Measurements from ENCODE around the gene SMAD4.

DNA sequence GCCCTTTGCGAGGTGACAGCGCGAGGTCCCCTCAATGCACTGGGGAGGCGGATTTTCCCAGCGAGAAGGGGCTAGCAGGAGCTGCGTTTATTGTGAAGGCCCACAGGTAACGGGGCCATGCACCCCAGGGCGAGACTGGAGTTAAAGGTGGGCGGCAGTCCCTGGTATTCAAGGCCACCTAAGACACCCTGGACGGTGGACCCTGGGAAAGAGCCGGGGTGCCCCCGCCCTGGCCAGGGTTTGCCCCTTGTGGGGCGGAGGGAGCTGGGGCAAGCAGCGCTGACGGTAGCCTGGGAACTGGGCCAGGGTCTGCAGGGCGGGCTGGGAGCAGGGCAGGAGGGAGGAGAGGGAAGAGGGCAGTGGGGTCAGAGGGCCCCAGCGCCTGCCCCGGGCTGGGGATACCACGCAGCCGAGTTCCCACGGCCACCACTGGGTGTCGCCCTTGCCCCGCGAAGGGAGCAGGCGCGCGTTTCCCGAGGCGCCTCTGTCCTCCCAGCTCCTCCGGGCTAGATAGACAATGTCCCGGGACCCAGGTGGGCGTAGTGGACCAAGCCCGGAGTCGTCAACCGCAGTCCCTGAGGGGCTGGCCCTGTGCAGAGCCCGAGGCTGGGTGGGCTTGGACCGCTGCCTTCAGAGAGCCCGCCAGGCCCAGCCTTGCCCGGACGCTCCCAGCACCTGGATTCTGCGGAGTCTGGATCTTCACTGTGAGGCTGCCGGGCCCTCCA is 80.2 kb downstream of the SMAD4 start:
- TF ChIP-seq, protein P1, sequence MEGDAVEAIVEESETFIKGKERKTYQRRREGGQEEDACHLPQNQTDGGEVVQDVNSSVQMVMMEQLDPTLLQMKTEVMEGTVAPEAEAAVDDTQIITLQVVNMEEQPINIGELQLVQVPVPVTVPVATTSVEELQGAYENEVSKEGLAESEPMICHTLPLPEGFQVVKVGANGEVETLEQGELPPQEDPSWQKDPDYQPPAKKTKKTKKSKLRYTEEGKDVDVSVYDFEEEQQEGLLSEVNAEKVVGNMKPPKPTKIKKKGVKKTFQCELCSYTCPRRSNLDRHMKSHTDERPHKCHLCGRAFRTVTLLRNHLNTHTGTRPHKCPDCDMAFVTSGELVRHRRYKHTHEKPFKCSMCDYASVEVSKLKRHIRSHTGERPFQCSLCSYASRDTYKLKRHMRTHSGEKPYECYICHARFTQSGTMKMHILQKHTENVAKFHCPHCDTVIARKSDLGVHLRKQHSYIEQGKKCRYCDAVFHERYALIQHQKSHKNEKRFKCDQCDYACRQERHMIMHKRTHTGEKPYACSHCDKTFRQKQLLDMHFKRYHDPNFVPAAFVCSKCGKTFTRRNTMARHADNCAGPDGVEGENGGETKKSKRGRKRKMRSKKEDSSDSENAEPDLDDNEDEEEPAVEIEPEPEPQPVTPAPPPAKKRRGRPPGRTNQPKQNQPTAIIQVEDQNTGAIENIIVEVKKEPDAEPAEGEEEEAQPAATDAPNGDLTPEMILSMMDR (IDR thresholded peaks at IDR 0.05 in 2 of 3, conservative IDR thresholded peaks at IDR 0.05 in 1 of 3; ENCODE audit: borderline replicate concordance in 1 of 3, insufficient read depth in 1 of 3, low read depth in 2 of 3, low read length in 2 of 3), result peak; percentile 47 to 89 (median 79); a peak in 5 of 6 replicates
- no peak for TF ChIP-seq EZH2 (IDR thresholded peaks at IDR 0.05)
- no peak for TF ChIP-seq CEBPB (IDR thresholded peaks at IDR 0.05; ENCODE audit: low read depth)
- no peak for TF ChIP-seq EZH2phosphoT487 (IDR thresholded peaks at IDR 0.05; ENCODE audit: borderline replicate concordance)
- TF ChIP-seq, protein P2, sequence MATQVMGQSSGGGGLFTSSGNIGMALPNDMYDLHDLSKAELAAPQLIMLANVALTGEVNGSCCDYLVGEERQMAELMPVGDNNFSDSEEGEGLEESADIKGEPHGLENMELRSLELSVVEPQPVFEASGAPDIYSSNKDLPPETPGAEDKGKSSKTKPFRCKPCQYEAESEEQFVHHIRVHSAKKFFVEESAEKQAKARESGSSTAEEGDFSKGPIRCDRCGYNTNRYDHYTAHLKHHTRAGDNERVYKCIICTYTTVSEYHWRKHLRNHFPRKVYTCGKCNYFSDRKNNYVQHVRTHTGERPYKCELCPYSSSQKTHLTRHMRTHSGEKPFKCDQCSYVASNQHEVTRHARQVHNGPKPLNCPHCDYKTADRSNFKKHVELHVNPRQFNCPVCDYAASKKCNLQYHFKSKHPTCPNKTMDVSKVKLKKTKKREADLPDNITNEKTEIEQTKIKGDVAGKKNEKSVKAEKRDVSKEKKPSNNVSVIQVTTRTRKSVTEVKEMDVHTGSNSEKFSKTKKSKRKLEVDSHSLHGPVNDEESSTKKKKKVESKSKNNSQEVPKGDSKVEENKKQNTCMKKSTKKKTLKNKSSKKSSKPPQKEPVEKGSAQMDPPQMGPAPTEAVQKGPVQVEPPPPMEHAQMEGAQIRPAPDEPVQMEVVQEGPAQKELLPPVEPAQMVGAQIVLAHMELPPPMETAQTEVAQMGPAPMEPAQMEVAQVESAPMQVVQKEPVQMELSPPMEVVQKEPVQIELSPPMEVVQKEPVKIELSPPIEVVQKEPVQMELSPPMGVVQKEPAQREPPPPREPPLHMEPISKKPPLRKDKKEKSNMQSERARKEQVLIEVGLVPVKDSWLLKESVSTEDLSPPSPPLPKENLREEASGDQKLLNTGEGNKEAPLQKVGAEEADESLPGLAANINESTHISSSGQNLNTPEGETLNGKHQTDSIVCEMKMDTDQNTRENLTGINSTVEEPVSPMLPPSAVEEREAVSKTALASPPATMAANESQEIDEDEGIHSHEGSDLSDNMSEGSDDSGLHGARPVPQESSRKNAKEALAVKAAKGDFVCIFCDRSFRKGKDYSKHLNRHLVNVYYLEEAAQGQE (IDR thresholded peaks at IDR 0.05; ENCODE audit: low read depth), result no peak
- no peak for TF ChIP-seq POLR2A (IDR thresholded peaks at IDR 0.05; ENCODE audit: borderline replicate concordance, extremely low read depth, insufficient read depth, insufficient read length)
- TF ChIP-seq, protein P3, sequence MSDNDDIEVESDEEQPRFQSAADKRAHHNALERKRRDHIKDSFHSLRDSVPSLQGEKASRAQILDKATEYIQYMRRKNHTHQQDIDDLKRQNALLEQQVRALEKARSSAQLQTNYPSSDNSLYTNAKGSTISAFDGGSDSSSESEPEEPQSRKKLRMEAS (IDR thresholded peaks at IDR 0.05), result no peak
- no peak for TF ChIP-seq TCF7L2 (IDR thresholded peaks at IDR 0.05; ENCODE audit: borderline replicate concordance, extremely low read depth, insufficient read depth, insufficient read length)
- TF ChIP-seq, protein P4, sequence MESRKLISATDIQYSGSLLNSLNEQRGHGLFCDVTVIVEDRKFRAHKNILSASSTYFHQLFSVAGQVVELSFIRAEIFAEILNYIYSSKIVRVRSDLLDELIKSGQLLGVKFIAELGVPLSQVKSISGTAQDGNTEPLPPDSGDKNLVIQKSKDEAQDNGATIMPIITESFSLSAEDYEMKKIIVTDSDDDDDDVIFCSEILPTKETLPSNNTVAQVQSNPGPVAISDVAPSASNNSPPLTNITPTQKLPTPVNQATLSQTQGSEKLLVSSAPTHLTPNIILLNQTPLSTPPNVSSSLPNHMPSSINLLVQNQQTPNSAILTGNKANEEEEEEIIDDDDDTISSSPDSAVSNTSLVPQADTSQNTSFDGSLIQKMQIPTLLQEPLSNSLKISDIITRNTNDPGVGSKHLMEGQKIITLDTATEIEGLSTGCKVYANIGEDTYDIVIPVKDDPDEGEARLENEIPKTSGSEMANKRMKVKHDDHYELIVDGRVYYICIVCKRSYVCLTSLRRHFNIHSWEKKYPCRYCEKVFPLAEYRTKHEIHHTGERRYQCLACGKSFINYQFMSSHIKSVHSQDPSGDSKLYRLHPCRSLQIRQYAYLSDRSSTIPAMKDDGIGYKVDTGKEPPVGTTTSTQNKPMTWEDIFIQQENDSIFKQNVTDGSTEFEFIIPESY (IDR thresholded peaks at IDR 0.05; ENCODE audit: extremely low read depth, insufficient replicate concordance, low read length), result no peak
- TF ChIP-seq RAD21 (IDR thresholded peaks at IDR 0.05; ENCODE audit: low read depth), result peak; percentile 93
- TF ChIP-seq FOSL1 (IDR thresholded peaks at IDR 0.05; ENCODE audit: low read depth), result no peak
- no peak for TF ChIP-seq SP1 (IDR thresholded peaks at IDR 0.05; ENCODE audit: low read depth)

Data from HCT116 (cell line).